ENCODE results near the gene RNF5. TPM values are rescaled to one million over a fixed set of nuclear protein-coding genes. Genes with fewer than 3 reads are reported as not detected.
A peak's percentile ranks its signal among the peaks of the same experiment; 100 is the strongest.

The RNF5 gene
- total and polyA plus RNA-seq, 9 of the 15 experiments (the other 6 are each of a cell fraction or from before 2014, with no cell fraction given), result 62.2 to 245 (median 129) TPM

DNA sequence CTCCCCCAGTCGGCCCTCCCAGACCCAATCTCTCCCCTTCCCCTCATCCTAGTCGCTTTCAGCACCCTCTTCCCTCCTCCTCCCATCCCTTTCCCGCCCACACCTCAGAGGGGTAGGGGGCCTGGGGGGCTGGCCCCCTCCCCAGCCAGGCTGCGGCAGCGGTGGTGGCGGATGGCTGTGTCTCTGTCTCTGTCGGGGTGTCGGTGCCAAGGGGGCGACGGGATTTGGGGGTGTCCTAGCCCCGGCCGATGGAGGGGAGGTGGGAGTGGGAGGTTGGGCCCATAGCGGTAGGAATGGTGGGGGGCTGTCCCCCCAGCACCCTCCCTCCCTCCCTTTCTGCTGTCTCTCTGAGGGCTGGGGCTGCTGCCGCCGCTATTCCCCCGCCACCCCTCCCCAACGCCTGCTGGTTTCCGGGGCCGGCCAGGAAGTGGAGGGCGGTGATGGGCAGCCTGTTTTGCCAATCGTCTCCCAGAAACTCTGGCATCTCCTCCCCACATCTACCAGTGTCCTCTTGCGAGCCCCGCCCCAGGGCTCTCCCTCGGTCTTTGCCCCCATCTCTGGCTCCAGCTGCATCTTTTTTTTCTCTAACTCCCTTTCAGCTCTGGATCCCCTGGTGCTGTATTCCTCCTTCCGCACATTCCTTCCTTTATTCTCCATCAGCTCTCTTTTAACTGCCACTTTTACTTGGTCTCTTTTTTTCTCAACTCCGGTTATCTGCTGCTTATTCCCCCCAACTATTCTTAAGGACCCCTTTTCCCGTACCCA, 2.3 kb upstream of the RNF5 start, which contains the start of gene AGPAT1 (continued):
- TF ChIP-seq, protein P1, sequence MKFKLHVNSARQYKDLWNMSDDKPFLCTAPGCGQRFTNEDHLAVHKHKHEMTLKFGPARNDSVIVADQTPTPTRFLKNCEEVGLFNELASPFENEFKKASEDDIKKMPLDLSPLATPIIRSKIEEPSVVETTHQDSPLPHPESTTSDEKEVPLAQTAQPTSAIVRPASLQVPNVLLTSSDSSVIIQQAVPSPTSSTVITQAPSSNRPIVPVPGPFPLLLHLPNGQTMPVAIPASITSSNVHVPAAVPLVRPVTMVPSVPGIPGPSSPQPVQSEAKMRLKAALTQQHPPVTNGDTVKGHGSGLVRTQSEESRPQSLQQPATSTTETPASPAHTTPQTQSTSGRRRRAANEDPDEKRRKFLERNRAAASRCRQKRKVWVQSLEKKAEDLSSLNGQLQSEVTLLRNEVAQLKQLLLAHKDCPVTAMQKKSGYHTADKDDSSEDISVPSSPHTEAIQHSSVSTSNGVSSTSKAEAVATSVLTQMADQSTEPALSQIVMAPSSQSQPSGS (CRISPR knock-in tag; IDR thresholded peaks at IDR 0.05), result no peak
- TF ChIP-seq ZNF23 (CRISPR knock-in tag; IDR thresholded peaks at IDR 0.05) (no peak), CBFA2T2 (conservative IDR thresholded peaks at IDR 0.05) (no peak), NRF1 (conservative IDR thresholded peaks at IDR 0.05 in 1 of 2, IDR thresholded peaks at IDR 0.05 in 1 of 2) (peak in 1 of 2 experiments; percentile 22; a peak in 1 of 4 replicates), ZNF318 (IDR thresholded peaks at IDR 0.05; ENCODE audit: borderline replicate concordance in 1 of 2, low read depth in 1 of 2) (peak in 1 of 2 experiments; percentile 26; a peak in 1 of 4 replicates), ZNF324 (CRISPR knock-in tag; IDR thresholded peaks at IDR 0.05) (no peak), MBD2 (IDR thresholded peaks at IDR 0.05; ENCODE audit: borderline replicate concordance, low read depth) (peak; percentile 64; the same call in 1 of the 2 replicates), NR2C1 (IDR thresholded peaks at IDR 0.05) (peak; percentile 75; the same call in 1 of the 2 replicates), NR2C1 (tag; IDR thresholded peaks at IDR 0.05) (no peak)
- TF ChIP-seq, protein P2, sequence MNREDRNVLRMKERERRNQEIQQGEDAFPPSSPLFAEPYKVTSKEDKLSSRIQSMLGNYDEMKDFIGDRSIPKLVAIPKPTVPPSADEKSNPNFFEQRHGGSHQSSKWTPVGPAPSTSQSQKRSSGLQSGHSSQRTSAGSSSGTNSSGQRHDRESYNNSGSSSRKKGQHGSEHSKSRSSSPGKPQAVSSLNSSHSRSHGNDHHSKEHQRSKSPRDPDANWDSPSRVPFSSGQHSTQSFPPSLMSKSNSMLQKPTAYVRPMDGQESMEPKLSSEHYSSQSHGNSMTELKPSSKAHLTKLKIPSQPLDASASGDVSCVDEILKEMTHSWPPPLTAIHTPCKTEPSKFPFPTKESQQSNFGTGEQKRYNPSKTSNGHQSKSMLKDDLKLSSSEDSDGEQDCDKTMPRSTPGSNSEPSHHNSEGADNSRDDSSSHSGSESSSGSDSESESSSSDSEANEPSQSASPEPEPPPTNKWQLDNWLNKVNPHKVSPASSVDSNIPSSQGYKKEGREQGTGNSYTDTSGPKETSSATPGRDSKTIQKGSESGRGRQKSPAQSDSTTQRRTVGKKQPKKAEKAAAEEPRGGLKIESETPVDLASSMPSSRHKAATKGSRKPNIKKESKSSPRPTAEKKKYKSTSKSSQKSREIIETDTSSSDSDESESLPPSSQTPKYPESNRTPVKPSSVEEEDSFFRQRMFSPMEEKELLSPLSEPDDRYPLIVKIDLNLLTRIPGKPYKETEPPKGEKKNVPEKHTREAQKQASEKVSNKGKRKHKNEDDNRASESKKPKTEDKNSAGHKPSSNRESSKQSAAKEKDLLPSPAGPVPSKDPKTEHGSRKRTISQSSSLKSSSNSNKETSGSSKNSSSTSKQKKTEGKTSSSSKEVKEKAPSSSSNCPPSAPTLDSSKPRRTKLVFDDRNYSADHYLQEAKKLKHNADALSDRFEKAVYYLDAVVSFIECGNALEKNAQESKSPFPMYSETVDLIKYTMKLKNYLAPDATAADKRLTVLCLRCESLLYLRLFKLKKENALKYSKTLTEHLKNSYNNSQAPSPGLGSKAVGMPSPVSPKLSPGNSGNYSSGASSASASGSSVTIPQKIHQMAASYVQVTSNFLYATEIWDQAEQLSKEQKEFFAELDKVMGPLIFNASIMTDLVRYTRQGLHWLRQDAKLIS (CRISPR knock-in tag; IDR thresholded peaks at IDR 0.05), result 0 out of 2 replicates have a peak, but pooled peaks have one; percentile 35

Measured in K562 (cell line).